Muscle layer of colon (tissue), 2 donors: ENCODE data around the gene ELF3.
A peak's percentile ranks its signal among the peaks of the same experiment; 100 is the strongest.
"Not testable (repeated sequence)": the region's sequence is repeated elsewhere in the genome, so short reads cannot be mapped to it uniquely, and the experiment has no call there.

Source experiments
- H3K27ac ChIP-seq: one replicate; pipeline ENCODE4 v1.7.0; 2013; ENCODE audit warnings: low read depth, mild to moderate bottlenecking, low read length, moderate library complexity
- H3K27me3 ChIP-seq, 2 donors: one replicate each; pipeline ENCODE4 v1.7.0; 2013; ENCODE audit warnings: low read length in 2 of 2, mild to moderate bottlenecking in 2 of 2; ENCODE audit not compliant: insufficient read depth in 2 of 2, control insufficient read depth in 1 of 2
- H3K36me3 ChIP-seq: one replicate; pipeline ENCODE4 v1.7.0; 2013; ENCODE audit warnings: mild to moderate bottlenecking, low read length; ENCODE audit not compliant: insufficient read depth
- H3K4me1 ChIP-seq: one replicate; pipeline ENCODE4 v1.7.0; 2013; ENCODE audit warnings: mild to moderate bottlenecking, low read length; ENCODE audit not compliant: insufficient read depth
- H3K4me3 ChIP-seq, 2 donors: one replicate each; pipeline ENCODE4 v1.7.0; 2013; ENCODE audit warnings: low read length in 2 of 2, low read depth in 1 of 2, mild to moderate bottlenecking in 1 of 2, moderate library complexity in 1 of 2
- H3K9ac ChIP-seq: one replicate; pipeline ENCODE4 v1.7.0; 2013; ENCODE audit warnings: low read length
- H3K9me3 ChIP-seq: one replicate; pipeline ENCODE4 v1.7.0; 2013; ENCODE audit warnings: mild to moderate bottlenecking, low read length
- donor health status: abdominal sarcoma.
- donor health status: Adenocarcinoma of cecum.

ELF3 gene

GRCh38 chr1:202010180-202011015 lies at the start of gene ELF3:
TSS of gene ELF3 (plus strand) at chr1:202010587. CDS start at chr1:202011137, 550 bp downstream.
- no peak within 1 kb of the TSS for H3K4me3 ChIP-seq
- H3K27me3 ChIP-seq, result no peaks in the 10 kb centered on the region
- H3K9ac ChIP-seq, result no peak within 1 kb of the TSS
- no peak within 1 kb of the TSS for H3K27ac ChIP-seq
- H3K9me3 ChIP-seq, result no peaks in the 10 kb centered on the region
- H3K4me1 ChIP-seq, result no peaks in the 10 kb centered on the region
- peaks cover 3% of the 10 kb centered on the region for H3K36me3 ChIP-seq

- not testable (repeated sequence) for H3K4me1 ChIP-seq, H3K4me3 ChIP-seq, H3K9me3 ChIP-seq, H3K27me3 ChIP-seq, H3K27ac ChIP-seq, H3K9ac ChIP-seq
- H3K36me3 ChIP-seq, result peaks cover 70% of the 10 kb centered on the region
These were observed 48.0 kb upstream of the ELF3 start for GRCh38 chr1:201962382-201962781.

GRCh38 chr1:201964261-201964660 lies 46.1 kb upstream of the ELF3 start:
- Histone ChIP-seq H3K27ac (no peak overlapping the region), H3K9ac (no peak overlapping the region), H3K27me3 (no peaks in the 10 kb centered on the region), H3K4me3 (no peak overlapping the region), H3K36me3 (peaks cover 60% of the 10 kb centered on the region), H3K4me1 (no peaks in the 10 kb centered on the region), H3K9me3 (no peaks in the 10 kb centered on the region)

- H3K4me3 ChIP-seq, result no peak overlapping the region
- H3K36me3 ChIP-seq, result peaks cover 68% of the 10 kb centered on the region
- no peak overlapping the region for H3K27ac ChIP-seq
These were observed 44.2 kb upstream of the ELF3 start for GRCh38 chr1:201966171-201966570.

GRCh38 chr1:201968202-201968925 lies 42.0 kb upstream of the ELF3 start:
- no peak overlapping the region for H3K4me3 ChIP-seq
- peaks cover 4% of the 10 kb centered on the region for H3K4me1 ChIP-seq
- H3K36me3 ChIP-seq, result peaks cover 47% of the 10 kb centered on the region
- no peak overlapping the region for H3K9ac ChIP-seq
- no peaks in the 10 kb centered on the region for H3K9me3 ChIP-seq
- H3K27me3 ChIP-seq, result no peaks in the 10 kb centered on the region
- H3K27ac ChIP-seq, result no peak overlapping the region

More at GRCh38 chr1:201966171-201966570, 44.2 kb upstream of the ELF3 start:
- Histone ChIP-seq H3K27me3 (no peaks in the 10 kb centered on the region), H3K9me3 (no peaks in the 10 kb centered on the region), H3K9ac (no peak overlapping the region), H3K4me1 (no peaks in the 10 kb centered on the region)

- Histone ChIP-seq H3K36me3 (peaks cover 31% of the 10 kb centered on the region), H3K4me3 (no peak overlapping the region), H3K27ac (no peak overlapping the region), H3K27me3 (no peaks in the 10 kb centered on the region), H3K9me3 (no peaks in the 10 kb centered on the region), H3K4me1 (peaks cover 4% of the 10 kb centered on the region), H3K9ac (no peak overlapping the region)
These were observed 39.8 kb upstream of the ELF3 start for GRCh38 chr1:201970334-201971159.

- peak overlapping the region; percentile 90 to 93 for H3K4me3 ChIP-seq
- peaks cover 11% of the 10 kb centered on the region for H3K4me1 ChIP-seq
- H3K9me3 ChIP-seq, result no peaks in the 10 kb centered on the region
- peak overlapping the region; percentile 18 for H3K9ac ChIP-seq
- H3K27me3 ChIP-seq, result no peaks in the 10 kb centered on the region
- peak overlapping the region; percentile 41 for H3K27ac ChIP-seq
- no peaks in the 10 kb centered on the region for H3K36me3 ChIP-seq
These were observed 28.2 kb upstream of the ELF3 start for GRCh38 chr1:201982082-201982622.

GRCh38 chr1:201982623-201983379 lies 27.6 kb upstream of the ELF3 start, which contains the start of gene RNPEP:
TSS of gene RNPEP (plus strand) at chr1:201982648. CDS start at chr1:201982667, 19 bp downstream.
- Histone ChIP-seq H3K9me3 (no peaks in the 10 kb centered on the region), H3K4me3 (peak within 1 kb of the TSS; percentile 90 to 93), H3K4me1 (peaks cover 11% of the 10 kb centered on the region), H3K9ac (peak within 1 kb of the TSS; percentile 81), H3K27ac (peak within 1 kb of the TSS; percentile 86), H3K27me3 (no peaks in the 10 kb centered on the region), H3K36me3 (no peaks in the 10 kb centered on the region)

GRCh38 chr1:201983380-201983805 lies 27.0 kb upstream of the ELF3 start:
- no peaks in the 10 kb centered on the region for H3K9me3 ChIP-seq
- H3K27ac ChIP-seq, result peak overlapping the region; percentile 70
- H3K9ac ChIP-seq, result peak overlapping the region; percentile 81
- H3K27me3 ChIP-seq, result no peaks in the 10 kb centered on the region
- no peaks in the 10 kb centered on the region for H3K36me3 ChIP-seq
- H3K4me1 ChIP-seq, result peaks cover 11% of the 10 kb centered on the region
- H3K4me3 ChIP-seq, result peak overlapping the region; percentile 90 to 93

GRCh38 chr1:201984446-201984845 lies 25.9 kb upstream of the ELF3 start:
- Histone ChIP-seq H3K36me3 (peaks cover 7% of the 10 kb centered on the region), H3K9me3 (no peaks in the 10 kb centered on the region), H3K9ac (no peak overlapping the region), H3K27me3 (no peaks in the 10 kb centered on the region), H3K27ac (no peak overlapping the region), H3K4me3 (no peak overlapping the region), H3K4me1 (peaks cover 11% of the 10 kb centered on the region)
